Bronchus fibroblast of lung (primary cell): ENCODE measurements around the gene MRPL10. TPM values are rescaled to one million over a fixed set of nuclear protein-coding genes. Genes with fewer than 3 reads are reported as not detected.

Experiments
- total RNA-seq: library from RNA; depleted of rRNA; stranded (reverse); fragments of >200 nt; gene quantifications from 2 replicates; pipeline ENCODE4 v1.2.3, GENCODE V29; 2015

Gene MRPL10
- 58.6 and 62.4 TPM in 2 replicates for total RNA-seq

DNA sequence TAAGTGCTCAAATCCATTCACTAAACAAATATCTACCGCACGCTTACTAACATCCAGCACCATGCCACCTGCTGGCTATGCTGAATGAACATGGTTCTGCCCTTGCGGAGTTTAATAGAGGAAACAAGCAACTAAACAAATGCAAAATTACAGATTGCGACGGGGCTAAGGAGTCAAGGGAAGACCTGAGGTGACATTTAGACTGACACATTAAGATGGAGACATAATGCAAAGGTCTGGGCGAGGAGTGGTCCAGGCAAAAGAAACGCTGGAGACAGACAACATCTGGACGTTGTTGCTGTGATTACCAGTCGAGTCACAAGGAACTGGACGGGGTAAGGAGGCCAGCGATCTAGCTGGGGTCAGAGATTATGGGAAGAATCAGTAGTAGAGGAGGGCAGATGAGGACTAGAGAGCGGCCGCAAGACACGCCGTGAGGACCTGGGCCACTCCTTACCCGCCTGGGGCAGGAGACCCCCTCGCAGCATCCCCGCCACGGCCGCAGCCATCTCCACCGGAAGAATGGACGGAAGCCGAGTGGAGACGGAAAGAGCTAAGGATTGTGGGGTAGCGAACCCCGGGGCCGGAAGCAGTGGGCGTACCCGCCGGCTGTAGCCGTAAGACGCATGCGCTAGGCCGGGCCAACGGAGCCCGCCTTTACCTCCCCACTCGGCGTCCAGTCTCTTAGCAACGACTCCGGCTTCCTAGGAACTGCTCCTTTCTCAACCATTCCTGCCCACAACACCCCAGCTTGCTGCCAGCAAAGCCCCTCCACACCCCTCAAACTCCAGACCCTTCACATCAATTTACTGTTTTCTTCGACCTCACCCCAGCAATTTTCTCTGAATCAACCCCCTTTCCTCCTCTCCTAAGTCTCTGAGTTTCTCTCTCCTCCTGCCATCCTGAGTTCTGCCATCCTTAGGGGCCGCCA lies at the start of gene MRPL10, which contains the start of gene LRRC46:
Gene MRPL10 (minus strand): TSS at position 539 of the 931 bp plus-strand sequence. CDS start 30 bp downstream, at position 509.
Gene LRRC46 (plus strand): TSS at position 668 of the 931 bp plus-strand sequence. CDS start 320 bp downstream, outside the sequence.

DNA sequence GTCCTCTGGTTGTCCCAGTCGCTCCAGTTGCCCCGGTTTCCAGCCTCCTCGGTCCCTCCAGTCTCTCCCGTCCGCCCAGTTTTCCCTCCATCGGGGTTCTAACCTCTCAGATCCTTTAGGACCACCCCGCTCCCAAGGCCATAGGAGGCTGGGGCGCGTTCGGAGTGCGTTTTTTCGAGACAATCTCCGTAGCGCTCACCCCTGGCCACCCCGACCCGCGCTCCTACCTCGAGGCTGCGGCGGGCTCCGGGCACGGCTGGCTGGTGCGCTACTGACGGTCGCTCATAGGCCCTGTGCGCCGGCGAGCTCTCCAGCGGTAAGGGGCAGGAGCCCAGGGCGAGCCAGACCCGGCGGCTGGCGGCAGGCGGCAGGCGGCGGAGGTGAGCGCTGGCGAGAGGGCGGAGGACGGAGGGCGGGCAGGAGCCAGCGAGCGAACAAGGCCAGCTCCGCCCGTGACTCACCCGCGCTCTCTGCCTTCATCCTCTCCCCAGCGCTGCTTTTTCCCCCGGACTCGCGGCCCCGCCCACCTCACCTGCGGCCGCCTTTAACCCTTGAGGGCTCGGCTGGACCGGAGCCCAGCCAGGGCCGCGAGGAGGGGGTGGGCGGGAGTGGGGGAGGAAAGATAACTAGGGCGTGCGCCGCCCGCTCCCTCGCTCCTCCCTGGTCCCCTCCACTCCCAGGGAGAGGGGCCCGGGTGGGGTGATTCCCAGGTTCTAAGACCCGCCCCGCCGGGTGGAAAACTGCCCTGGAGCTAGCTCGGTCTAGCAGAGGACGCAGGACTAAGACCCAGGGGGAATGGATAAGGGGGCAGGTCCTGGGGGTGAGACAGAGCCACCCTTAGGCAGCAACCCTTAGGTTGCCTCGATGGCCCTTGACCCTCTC lies 19.6 kb upstream of the MRPL10 start, which contains the start of gene SP6:
Gene SP6 (minus strand): TSS at position 472 of the 882 bp plus-strand sequence. CDS start 2,734 bp downstream, outside the sequence.

DNA sequence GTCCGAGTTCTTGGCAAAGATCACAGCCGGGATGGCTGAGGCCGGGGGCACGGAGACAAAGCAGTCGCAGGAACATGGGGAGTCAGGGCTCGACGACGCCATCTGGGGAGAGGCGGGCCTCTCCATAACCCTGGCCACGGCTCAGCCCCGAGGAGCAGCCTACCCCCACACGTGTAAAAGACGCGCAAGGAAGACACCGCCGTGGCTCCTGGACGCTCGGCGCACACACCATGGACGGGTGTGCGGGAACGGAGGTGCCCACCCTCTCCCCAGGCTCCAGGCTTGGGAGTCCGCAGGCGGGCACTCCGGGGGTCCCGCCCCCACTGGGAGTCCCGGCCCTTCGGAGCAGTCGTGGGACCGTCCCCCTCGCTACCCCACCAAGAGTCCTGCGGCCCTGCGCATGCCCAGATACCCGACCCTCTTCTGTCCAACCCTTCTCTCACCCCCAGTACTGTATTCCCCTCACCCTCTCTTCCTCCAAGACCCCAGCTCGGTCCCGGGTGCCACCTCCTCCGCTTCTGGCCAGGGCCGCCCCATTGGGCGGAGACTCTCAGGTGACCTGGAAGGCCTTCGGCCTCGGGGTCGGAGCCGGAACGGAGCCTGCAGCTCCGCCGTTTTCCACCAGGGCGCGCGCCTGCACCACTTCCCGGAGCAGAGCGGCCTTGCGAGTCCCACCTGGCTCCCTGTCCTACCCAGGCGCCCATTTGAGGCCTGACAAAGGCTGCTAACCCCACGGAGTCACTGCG lies 9.6 kb upstream of the MRPL10 start, which contains the start of gene SCRN2:
Gene SCRN2 (minus strand): TSS at position 532 of the 746 bp plus-strand sequence. CDS start 430 bp downstream, at position 102.

DNA sequence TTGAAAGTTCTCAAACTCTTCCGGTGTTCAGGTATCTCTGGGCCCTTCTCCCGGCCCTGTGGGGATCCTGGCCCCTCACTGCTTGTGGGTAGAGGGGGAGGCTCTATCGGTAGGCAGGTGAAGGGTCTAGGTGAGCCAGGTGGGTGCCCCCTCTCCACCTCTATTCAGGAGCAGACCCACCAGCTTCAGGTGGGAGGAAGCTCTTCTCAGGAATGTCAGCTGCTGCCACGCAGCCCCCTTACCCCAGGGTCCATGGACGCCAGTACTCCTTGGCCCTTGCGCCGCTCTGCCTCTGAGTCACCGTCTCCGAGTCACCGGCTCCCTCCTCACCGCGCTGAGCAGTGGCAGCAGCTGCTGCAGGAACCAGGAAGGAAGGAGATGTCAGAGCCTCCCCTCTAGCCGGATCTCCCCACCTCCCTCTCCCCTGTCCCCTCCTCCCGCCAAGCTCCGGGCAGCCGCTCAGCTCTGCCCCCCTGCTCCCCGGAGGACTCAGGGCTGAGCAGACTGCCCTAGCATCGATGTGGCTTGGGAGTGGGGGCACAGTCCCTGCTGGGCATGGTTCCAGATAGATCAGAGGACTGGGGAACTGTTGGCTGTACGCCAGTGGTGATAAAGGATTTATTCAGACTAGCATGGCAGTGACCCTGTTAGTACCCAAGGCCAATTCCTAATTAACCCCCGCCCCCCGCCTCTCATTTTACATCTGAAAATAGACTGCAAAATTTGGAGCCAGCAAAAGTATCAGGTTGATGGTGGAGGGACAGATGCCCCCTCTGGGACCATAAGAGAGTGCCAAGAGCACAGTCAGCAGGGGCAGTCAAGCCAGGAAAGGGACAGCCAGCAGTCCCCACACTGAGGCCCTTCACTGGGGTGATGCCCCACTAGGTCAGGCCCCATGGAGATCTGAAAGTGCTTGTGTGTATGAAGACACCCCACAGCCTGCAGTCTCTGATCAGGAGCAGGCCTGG lies 9.6 kb downstream of the MRPL10 start, which contains the start of gene OSBPL7:
Gene OSBPL7 (minus strand): TSS at position 371 of the 968 bp plus-strand sequence. CDS start 1,516 bp downstream, outside the sequence.

Other genes starting within 250 kb of the MRPL10 start
- gene KPNB1, start 181.6 kb downstream of the MRPL10 start, total RNA-seq, result 280 and 315 TPM in 2 replicates
- 2.7 and 3.6 TPM in 2 replicates for gene TBKBP1, start 137.4 kb downstream of the MRPL10 start, total RNA-seq
- not detected in 2 replicates for gene TBX21, start 98.3 kb downstream of the MRPL10 start, total RNA-seq
- gene OSBPL7, start 9.7 kb downstream of the MRPL10 start, total RNA-seq, result 4.2 and 4.7 TPM in 2 replicates
- 0.15 TPM in 1 of 2 replicates, not detected in the other for gene LRRC46, start 129 bp upstream of the MRPL10 start, total RNA-seq
- gene SCRN2, start 9.7 kb upstream of the MRPL10 start, total RNA-seq, result 15.5 and 18.3 TPM in 2 replicates
- 0.15 and 0.34 TPM in 2 replicates for gene SP6, start 19.6 kb upstream of the MRPL10 start, total RNA-seq
- 3.4 TPM in 2 replicates for gene SP2, start 64.7 kb upstream of the MRPL10 start, total RNA-seq
- 27.2 and 27.9 TPM in 2 replicates for gene PNPO, start 110.0 kb upstream of the MRPL10 start, total RNA-seq
- gene PRR15L, start 126.3 kb upstream of the MRPL10 start, total RNA-seq, result not detected in 2 replicates
- gene CDK5RAP3, start 139.6 kb upstream of the MRPL10 start, total RNA-seq, result 76.0 and 78.7 TPM in 2 replicates
- gene COPZ2, start 206.3 kb upstream of the MRPL10 start, total RNA-seq, result 23.6 and 26.6 TPM in 2 replicates
- gene NFE2L1, start 216.8 kb upstream of the MRPL10 start, total RNA-seq, result 73.6 and 76.1 TPM in 2 replicates